Small intestine (tissue), 7 donors: ENCODE measurements around the gene TMEM219. TPM values are rescaled to one million over a fixed set of nuclear protein-coding genes. Genes with fewer than 3 reads are reported as not detected.
"Not testable (repeated sequence)": the region's sequence is repeated elsewhere in the genome, so short reads cannot be mapped to it uniquely, and the experiment has no call there.

ENCODE experiments used
- DNase-seq, 2 donors: peaks; one replicate each; pipeline versions ENCODE4 v3.0.0 to v3.0.0-alpha.2; 2013
- FAIRE-seq: peaks from 2 replicates; lab custom pipeline; 2012; peaks lifted over from hg19 to GRCh38; lab: Jason Lieb, UNC
- H3K27ac ChIP-seq, 3 donors: one replicate each; pipeline ENCODE4 v1.5.1; 2013; ENCODE audit warnings: low read length in 2 of 3, mild to moderate bottlenecking in 2 of 3, control low read depth in 1 of 3, inconsistent platforms in 1 of 3, low read depth in 1 of 3, moderate library complexity in 1 of 3
- H3K27me3 ChIP-seq, 3 donors: one replicate each; pipeline ENCODE4 v1.6.1; 2013; ENCODE audit warnings: low read length in 3 of 3, inconsistent platforms in 1 of 3; ENCODE audit not compliant: control insufficient read depth in 3 of 3, insufficient read depth in 3 of 3
- H3K36me3 ChIP-seq, 3 donors: one replicate each; pipeline ENCODE4 v1.6.1; 2013; ENCODE audit warnings: low read length in 3 of 3, inconsistent platforms in 1 of 3, low read depth in 1 of 3, mild to moderate bottlenecking in 1 of 3, moderate library complexity in 1 of 3; ENCODE audit not compliant: control insufficient read depth in 3 of 3, insufficient read depth in 2 of 3
- H3K4me1 ChIP-seq, 3 donors: one replicate each; pipeline ENCODE4 v1.6.1; 2013; ENCODE audit warnings: low read length in 2 of 3, inconsistent platforms in 1 of 3, low read depth in 1 of 3, mild to moderate bottlenecking in 1 of 3, moderate library complexity in 1 of 3; ENCODE audit not compliant: control insufficient read depth in 3 of 3, insufficient read depth in 2 of 3
- H3K4me3 ChIP-seq, 3 donors: one replicate each; pipeline ENCODE4 v1.5.1; 2013; ENCODE audit warnings: low read length in 3 of 3, control low read depth in 1 of 3, inconsistent platforms in 1 of 3, low read depth in 1 of 3, mild to moderate bottlenecking in 1 of 3, moderate library complexity in 1 of 3
- H3K9me3 ChIP-seq, 2 donors: one replicate each; pipeline ENCODE4 v1.6.1; 2013; ENCODE audit warnings: low read depth in 1 of 2, low read length in 1 of 2; ENCODE audit not compliant: control insufficient read depth in 2 of 2, insufficient read depth in 1 of 2
- WGBS, 3 donors: extraction: QIAGEN DNeasy Blood & Tissue Kit; methylation state at CpG; one replicate each; pipeline ENCODE4 v1.1.7; 2013; 5-methylcytosine and 5-hydroxymethylcytosine counted together
- polyA plus RNA-seq, 4 donors: library from polyadenylated mRNA; stranded (reverse) in 3 of 4; unstranded in 1 of 4; fragments of 200-250 nt in 3 of 4; fragments of 120-200 nt in 1 of 4; gene quantifications; one replicate each; pipeline versions ENCODE4 v1.2.1 to v1.2.3, GENCODE V29; 2013
- donor health status: healthy with polysubstance abuse.
- donor health status: control.
- donor health status: control.
- donor health status: Bipolar disorder and iron deficiency.
- donor health status: healthy.

Gene TMEM219
- polyA plus RNA-seq, 4 donors, result 163 to 334 (median 242) TPM

- H3K4me3 ChIP-seq, H3K27ac ChIP-seq, DNase-seq, H3K9me3 ChIP-seq, H3K36me3 ChIP-seq, H3K27me3 ChIP-seq, FAIRE-seq: not testable (repeated sequence)
- peaks cover 0 to 14% (median 0%) of the 10 kb centered on the region in 3 donors for H3K4me1 ChIP-seq
- WGBS, 3 donors, result 86 to 94% (median 89%) methylated on average over 4 of the region's 4 CpGs
These were observed 2.1 kb upstream of the TMEM219 start for GRCh38 chr16:29959821-29960220.

- Histone ChIP-seq H3K4me3 (peak overlapping the region in 2 of 3 donors; percentile 69 to 83), H3K9me3 (no peaks in the 10 kb centered on the region), H3K36me3 (peaks cover 0 to 14% (median 0%) of the 10 kb centered on the region in 3 donors), H3K27me3 (no peaks in the 10 kb centered on the region), H3K4me1 (peaks cover 0 to 17% (median 2%) of the 10 kb centered on the region in 3 donors), H3K27ac (peak overlapping the region; percentile 95 to 99 (median 97))
- 54 to 59% (median 58%) methylated on average over 9 to 10 of the region's 10 CpGs for WGBS, 3 donors
- no peak for DNase-seq
- no peak for FAIRE-seq
These were observed 776 bp upstream of the TMEM219 start for GRCh38 chr16:29961127-29961478.

- Histone ChIP-seq H3K27me3 (no peaks in the 10 kb centered on the region), H3K36me3 (peaks cover 0 to 20% (median 0%) of the 10 kb centered on the region in 3 donors), H3K9me3 (no peaks in the 10 kb centered on the region), H3K4me1 (peaks cover 0 to 17% (median 2%) of the 10 kb centered on the region in 3 donors), H3K4me3 (peak overlapping the region; percentile 69 to 85 (median 83)), H3K27ac (peak overlapping the region; percentile 93 to 99 (median 97))
- no peak for FAIRE-seq
- DNase-seq, result peak; percentile 75 to 77
- WGBS, 3 donors, result 3 to 5% (median 5%) methylated on average over 16 to 18 of the region's 18 CpGs
These were observed 590 bp downstream of the TMEM219 start for GRCh38 chr16:29962344-29962994.

- H3K4me1 ChIP-seq, result peaks cover 0 to 17% (median 2%) of the 10 kb centered on the region in 3 donors
- FAIRE-seq, result no peak
- H3K9me3 ChIP-seq, result no peaks in the 10 kb centered on the region
- peaks cover 3 to 26% (median 4%) of the 10 kb centered on the region in 3 donors for H3K36me3 ChIP-seq
- no peaks in the 10 kb centered on the region for H3K27me3 ChIP-seq
- no peak for DNase-seq
- WGBS, 3 donors, result 77 to 79% (median 78%) methylated on average over 14 of the region's 14 CpGs
- H3K27ac ChIP-seq, result peak overlapping the region; percentile 93 to 99 (median 97)
- peak overlapping the region in 2 of 3 donors; percentile 69 to 83 for H3K4me3 ChIP-seq
These were observed 1.3 kb downstream of the TMEM219 start for GRCh38 chr16:29963021-29963743.

- H3K36me3 ChIP-seq, result peaks cover 10 to 49% (median 11%) of the 10 kb centered on the region in 3 donors
- H3K9me3 ChIP-seq, result peaks cover 0 to 5% of the 10 kb centered on the region in 2 donors
- FAIRE-seq (no peak), DNase-seq (no peak)
- no peaks in the 10 kb centered on the region for H3K27me3 ChIP-seq
- no peak overlapping the region for H3K27ac ChIP-seq
- H3K4me3 ChIP-seq, result no peak overlapping the region
- H3K4me1 ChIP-seq, result peaks cover 0 to 6% (median 2%) of the 10 kb centered on the region in 3 donors
- WGBS, 3 donors, result 90 to 95% (median 93%) methylated on average over 4 of the region's 4 CpGs
These were observed 6.3 kb downstream of the TMEM219 start for GRCh38 chr16:29968205-29968604.

GRCh38 chr16:29971304-29971703 lies 9.4 kb downstream of the TMEM219 start:
- DNase-seq, result no peak
- Histone ChIP-seq H3K4me3 (no peak overlapping the region), H3K36me3 (peaks cover 10 to 36% (median 11%) of the 10 kb centered on the region in 3 donors), H3K9me3 (peaks cover 0 to 6% of the 10 kb centered on the region in 2 donors), H3K27me3 (no peaks in the 10 kb centered on the region), H3K27ac (no peak overlapping the region), H3K4me1 (peaks cover 0 to 13% (median 12%) of the 10 kb centered on the region in 3 donors)
- FAIRE-seq, result no peak
- WGBS, 3 donors, result 86 to 95% (median 91%) methylated on average over 8 of the region's 8 CpGs

GRCh38 chr16:29972500-29972899 lies 10.6 kb downstream of the TMEM219 start:
- H3K4me1 ChIP-seq, result peaks cover 0 to 24% (median 12%) of the 10 kb centered on the region in 3 donors
- no peak for FAIRE-seq
- DNase-seq, result no peak
- peaks cover 10 to 35% (median 11%) of the 10 kb centered on the region in 3 donors for H3K36me3 ChIP-seq
- 92 to 95% (median 93%) methylated on average over 1 of the region's 1 CpG for WGBS, 3 donors
- no peaks in the 10 kb centered on the region for H3K27me3 ChIP-seq
- peaks cover 0 to 6% of the 10 kb centered on the region in 2 donors for H3K9me3 ChIP-seq
- no peak overlapping the region for H3K4me3 ChIP-seq
- no peak overlapping the region for H3K27ac ChIP-seq

- Histone ChIP-seq H3K9me3 (peaks cover 0 to 6% of the 10 kb centered on the region in 2 donors), H3K4me3 (no peak overlapping the region), H3K4me1 (peaks cover 0 to 24% (median 12%) of the 10 kb centered on the region in 3 donors), H3K27me3 (no peaks in the 10 kb centered on the region), H3K27ac (peak overlapping the region; percentile 15 to 32 (median 32)), H3K36me3 (peaks cover 7 to 37% (median 12%) of the 10 kb centered on the region in 3 donors)
- WGBS, 3 donors, result 66 to 71% (median 69%) methylated on average over 6 of the region's 6 CpGs
- DNase-seq (no peak), FAIRE-seq (no peak)
These were observed 11.1 kb downstream of the TMEM219 start for GRCh38 chr16:29972992-29973383.
